Islet of Langerhans (tissue), 1 donor: ENCODE data around the gene GJA4.

Experiments used
- FAIRE-seq: peaks from one replicate; lab custom pipeline; 2011; peaks lifted over from hg19 to GRCh38; lab: Jason Lieb, UNC

Gene GJA4

DNA sequence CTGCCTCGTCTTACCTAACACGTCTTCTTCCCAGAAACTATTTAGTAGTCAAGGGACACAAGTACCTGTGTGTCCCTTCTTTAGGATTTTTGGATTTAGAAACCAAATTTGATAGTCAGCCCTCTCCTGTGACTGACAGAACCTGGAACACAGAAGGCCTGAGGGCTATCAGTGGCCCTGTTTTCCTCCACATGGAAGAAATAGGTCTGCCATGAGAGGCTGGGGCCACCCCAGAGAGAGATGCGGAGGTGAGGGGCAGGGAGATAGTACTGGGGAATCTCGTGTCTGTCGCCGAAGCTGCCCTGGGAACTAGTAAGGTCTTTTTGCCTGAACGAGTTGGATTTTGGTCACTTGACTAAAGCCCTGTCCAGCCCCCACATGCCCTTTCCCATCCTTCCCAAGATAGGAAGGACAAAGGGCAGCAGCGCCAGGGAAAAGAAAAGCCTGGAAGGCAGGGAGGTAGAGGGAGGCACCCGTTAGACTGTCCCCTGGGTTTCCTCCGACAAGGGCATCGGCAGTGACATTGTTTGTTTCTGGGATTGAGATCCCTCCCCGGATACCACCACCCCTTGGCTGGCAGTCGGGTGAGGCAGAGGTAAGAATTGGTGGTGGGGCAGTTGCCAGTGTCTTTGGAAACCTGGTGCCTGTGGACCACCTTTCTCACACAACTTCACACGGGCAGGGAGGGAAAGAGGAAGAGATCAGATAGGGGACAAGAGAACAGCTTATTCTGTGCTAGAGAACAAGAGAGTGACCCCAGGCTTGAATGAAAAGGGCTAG lies 46.9 kb downstream of the GJA4 start:
- no peak for FAIRE-seq

- no peak for FAIRE-seq
These were observed 47.6 kb downstream of the GJA4 start for GRCh38 chr1:34840426-34840825.

DNA sequence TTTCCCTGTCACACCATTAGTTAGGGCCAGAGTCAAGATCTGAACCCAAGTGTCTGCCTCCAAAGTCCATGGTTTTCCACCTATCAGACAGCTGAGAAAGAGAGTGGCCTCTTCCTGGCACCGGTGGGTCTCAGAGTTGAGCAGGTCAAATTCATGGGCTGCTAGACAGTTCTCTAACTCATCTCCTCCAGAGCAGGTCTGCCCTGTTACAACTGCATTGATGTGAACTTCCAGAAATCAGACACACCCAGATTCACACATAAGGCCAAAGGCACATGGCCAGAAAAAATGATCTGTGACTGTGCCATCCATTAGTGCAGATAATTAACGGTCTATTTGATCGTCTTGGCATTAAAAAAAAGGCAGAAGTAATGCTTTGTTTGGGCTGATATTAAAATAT lies 49.3 kb downstream of the GJA4 start:
- no peak for FAIRE-seq

- no peak for FAIRE-seq
These were observed 50.2 kb downstream of the GJA4 start for GRCh38 chr1:34842952-34843371.

DNA sequence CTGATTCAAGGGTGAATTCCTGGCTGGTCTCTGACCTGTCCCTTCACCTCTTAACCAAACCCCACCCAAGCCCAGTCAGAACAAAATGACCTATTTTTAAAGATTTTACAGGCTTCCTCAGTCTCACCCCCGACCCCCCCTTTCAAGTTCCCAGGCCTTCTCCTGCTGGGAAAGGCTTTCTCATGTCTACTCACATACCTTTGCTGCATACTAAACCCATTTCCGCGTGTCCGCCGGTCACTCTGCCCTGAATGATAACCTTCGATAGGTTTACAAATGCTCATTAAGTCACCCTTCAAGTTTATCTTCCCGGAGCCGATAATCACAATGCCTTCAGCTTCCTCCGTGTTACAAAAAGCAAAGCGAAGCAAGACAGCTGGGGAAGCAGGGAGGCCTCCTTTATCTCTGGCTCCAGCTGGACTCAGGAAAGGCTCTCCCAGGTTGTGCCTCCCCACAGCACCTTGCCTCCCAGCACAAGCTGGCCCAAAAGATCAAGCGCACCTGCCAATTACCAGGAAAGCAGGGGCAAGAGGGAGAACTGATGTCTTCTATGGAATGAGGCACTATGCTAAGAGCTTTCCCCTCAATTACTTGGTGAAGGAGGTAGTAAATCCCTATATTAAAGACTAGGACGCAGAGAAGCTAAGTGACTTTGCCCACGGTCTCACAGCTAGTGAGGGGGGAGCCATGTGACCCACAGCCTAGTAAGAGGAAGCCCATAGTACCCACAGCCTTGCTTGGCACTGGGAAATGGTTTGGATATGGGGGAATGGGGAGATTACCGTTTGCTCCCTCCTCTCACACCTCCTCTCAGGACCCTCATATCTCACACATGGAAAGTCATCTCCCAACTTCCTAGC lies 50.8 kb downstream of the GJA4 start:
- FAIRE-seq = no peak

GRCh38 chr1:34844252-34844634 lies 51.4 kb downstream of the GJA4 start:
- FAIRE-seq = no peak
